ENCODE results near the gene KCNK17.

The KCNK17 gene

DNA sequence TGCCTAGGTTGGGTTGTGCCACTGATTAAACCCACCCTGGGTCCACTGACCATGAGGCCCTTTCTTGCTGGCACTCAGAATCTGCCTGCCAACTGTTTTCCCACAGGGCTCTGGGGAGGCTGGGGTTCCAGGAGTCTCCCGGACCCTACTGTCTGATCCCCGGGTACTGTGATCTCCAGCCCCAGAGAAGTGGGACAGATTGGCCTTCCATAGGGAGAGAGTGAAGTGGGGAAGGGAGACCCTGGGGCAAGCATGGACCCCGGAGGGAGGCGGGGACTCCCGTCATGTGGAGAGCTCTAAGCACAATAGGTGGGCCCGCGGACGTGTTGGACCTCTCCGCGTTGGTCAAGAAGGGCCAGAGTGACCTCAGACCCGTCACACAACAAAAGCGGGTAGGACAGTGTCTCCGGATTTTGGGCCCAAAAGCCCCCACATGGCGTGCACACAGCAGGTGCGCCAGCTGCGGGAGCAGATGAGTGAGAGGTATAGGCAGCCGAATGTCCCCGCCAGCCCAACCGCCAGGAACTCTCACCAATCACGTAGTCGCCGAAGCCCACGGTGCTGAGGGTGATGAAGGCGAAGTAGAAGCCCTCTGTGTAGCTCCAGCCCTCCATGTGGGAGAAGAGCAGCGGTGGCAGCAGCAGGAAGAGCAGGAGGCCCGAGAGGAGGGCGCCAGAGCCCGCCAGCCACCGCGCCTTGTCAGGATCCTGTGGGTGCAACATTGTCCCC lies 10.6 kb downstream of the KCNK17 start:
- H3K4me3 ChIP-seq (ENCODE audit: low read length, poor library complexity, severe bottlenecking) = no peak overlapping the region
- no peaks in the 10 kb centered on the region for H3F3A ChIP-seq (ENCODE audit: low read depth)
- H3K79me2 ChIP-seq (ENCODE audit: insufficient read depth, low read length) = no peaks in the 10 kb centered on the region
- TF ChIP-seq, protein P1, sequence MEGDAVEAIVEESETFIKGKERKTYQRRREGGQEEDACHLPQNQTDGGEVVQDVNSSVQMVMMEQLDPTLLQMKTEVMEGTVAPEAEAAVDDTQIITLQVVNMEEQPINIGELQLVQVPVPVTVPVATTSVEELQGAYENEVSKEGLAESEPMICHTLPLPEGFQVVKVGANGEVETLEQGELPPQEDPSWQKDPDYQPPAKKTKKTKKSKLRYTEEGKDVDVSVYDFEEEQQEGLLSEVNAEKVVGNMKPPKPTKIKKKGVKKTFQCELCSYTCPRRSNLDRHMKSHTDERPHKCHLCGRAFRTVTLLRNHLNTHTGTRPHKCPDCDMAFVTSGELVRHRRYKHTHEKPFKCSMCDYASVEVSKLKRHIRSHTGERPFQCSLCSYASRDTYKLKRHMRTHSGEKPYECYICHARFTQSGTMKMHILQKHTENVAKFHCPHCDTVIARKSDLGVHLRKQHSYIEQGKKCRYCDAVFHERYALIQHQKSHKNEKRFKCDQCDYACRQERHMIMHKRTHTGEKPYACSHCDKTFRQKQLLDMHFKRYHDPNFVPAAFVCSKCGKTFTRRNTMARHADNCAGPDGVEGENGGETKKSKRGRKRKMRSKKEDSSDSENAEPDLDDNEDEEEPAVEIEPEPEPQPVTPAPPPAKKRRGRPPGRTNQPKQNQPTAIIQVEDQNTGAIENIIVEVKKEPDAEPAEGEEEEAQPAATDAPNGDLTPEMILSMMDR (conservative IDR thresholded peaks at IDR 0.05; ENCODE audit: low read length) = 0 out of 2 replicates have a peak, but pooled peaks have one; percentile 7
- no peak for TF ChIP-seq EZH2phosphoT487 (IDR thresholded peaks at IDR 0.05; ENCODE audit: borderline replicate concordance)
- H3K36me3 ChIP-seq (ENCODE audit: insufficient read depth, low read length) = no peaks in the 10 kb centered on the region
- H3K27me3 ChIP-seq (ENCODE audit: insufficient read depth, low read length, poor library complexity, severe bottlenecking) = no peaks in the 10 kb centered on the region
- no peaks in the 10 kb centered on the region for H4K20me1 ChIP-seq (ENCODE audit: insufficient read depth, low read length, poor library complexity, severe bottlenecking)
- H3K9me3 ChIP-seq (ENCODE audit: insufficient read depth, low read depth, low read length) = no peaks in the 10 kb centered on the region
- H3K9ac ChIP-seq (ENCODE audit: low read depth, low read length, poor library complexity, severe bottlenecking) = no peak overlapping the region
- H3K4me1 ChIP-seq (ENCODE audit: insufficient read depth, low read length, poor library complexity, severe bottlenecking) = no peaks in the 10 kb centered on the region
- H3K4me2 ChIP-seq (ENCODE audit: low read depth, low read length, poor library complexity, severe bottlenecking) = no peak overlapping the region
- H2AFZ ChIP-seq (ENCODE audit: low read length) = no peak overlapping the region
- H3K9me2 ChIP-seq (replicated peaks; ENCODE audit: low read depth, low read length) = no peaks in the 10 kb centered on the region

DNA sequence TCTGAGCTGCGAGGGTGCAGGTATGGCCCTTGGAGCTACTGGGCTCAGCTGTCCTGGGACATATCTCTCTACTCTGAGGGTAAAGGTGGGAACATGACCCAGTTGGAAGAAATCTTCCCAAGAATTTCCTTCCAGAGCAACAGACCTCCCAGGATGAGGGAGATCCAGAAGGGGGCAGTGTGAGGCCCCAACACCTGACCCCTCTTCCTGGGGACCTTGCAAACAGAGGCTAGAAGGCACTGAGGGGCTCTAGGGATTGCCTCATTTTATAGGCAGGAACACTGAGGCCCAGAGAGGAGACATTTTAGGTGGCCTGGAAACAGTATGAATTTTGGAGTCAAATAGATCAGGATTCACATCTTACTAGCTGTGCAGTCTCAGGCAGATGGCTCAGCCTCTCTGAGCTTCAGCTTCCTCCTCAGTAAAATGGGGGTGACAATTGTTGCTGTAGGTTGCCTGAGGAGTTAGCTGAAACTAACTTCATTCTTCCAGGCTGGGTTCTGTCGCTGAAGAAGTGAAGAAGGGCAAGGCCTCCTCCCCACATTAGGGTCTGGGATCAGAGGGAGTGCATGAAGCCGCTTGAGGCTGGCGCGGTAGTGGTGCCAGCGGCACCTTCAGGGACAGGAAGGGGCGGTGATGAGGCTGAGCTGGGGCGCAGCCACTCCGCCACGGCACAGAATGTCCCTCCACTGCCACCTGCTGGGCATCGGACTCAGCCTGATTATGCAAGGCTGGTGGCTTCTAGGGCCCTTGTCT lies 11.4 kb downstream of the KCNK17 start:
- peak overlapping the region; percentile 83 for H2AFZ ChIP-seq (ENCODE audit: low read length)
- peak overlapping the region; percentile 65 for H3K4me2 ChIP-seq (ENCODE audit: low read depth, low read length, poor library complexity, severe bottlenecking)

DNA sequence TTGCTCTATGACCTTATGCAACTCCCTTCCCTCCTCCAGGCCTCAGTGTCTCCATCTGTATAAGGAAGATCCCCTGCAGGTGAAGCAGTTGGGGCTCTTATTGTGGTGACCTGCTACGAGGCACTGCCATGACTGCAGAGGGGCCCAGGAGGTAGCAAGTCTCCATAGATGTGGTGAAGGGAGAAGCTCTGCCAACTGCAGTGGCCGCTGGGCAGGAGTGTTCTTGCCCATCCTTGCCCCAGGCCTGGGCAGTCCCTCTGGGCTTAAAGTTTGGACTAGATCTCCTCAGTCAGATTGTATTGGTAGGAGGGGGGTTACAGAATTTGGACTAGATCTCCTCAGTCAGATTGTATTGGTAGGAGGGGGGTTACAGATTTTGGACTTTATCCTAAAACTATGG lies 12.2 kb downstream of the KCNK17 start:
- no peak overlapping the region for H3K4me3 ChIP-seq (ENCODE audit: low read length, poor library complexity, severe bottlenecking)
- no peaks in the 10 kb centered on the region for H3K36me3 ChIP-seq (ENCODE audit: insufficient read depth, low read length)
- no peaks in the 10 kb centered on the region for H3K4me1 ChIP-seq (ENCODE audit: insufficient read depth, low read length, poor library complexity, severe bottlenecking)
- H3F3A ChIP-seq (ENCODE audit: low read depth) = no peaks in the 10 kb centered on the region
- no peak overlapping the region for H3K4me2 ChIP-seq (ENCODE audit: low read depth, low read length, poor library complexity, severe bottlenecking)
- H3K9ac ChIP-seq (ENCODE audit: low read depth, low read length, poor library complexity, severe bottlenecking) = no peak overlapping the region
- H3K9me2 ChIP-seq (replicated peaks; ENCODE audit: low read depth, low read length) = no peaks in the 10 kb centered on the region
- no peak overlapping the region for H2AFZ ChIP-seq (ENCODE audit: low read length)
- no peaks in the 10 kb centered on the region for H3K9me3 ChIP-seq (ENCODE audit: insufficient read depth, low read depth, low read length)
- H3K79me2 ChIP-seq (ENCODE audit: insufficient read depth, low read length) = no peaks in the 10 kb centered on the region
- no peaks in the 10 kb centered on the region for H3K27me3 ChIP-seq (ENCODE audit: insufficient read depth, low read length, poor library complexity, severe bottlenecking)
- no peak for TF ChIP-seq EZH2phosphoT487 (IDR thresholded peaks at IDR 0.05; ENCODE audit: borderline replicate concordance)
- TF ChIP-seq, protein P1 (conservative IDR thresholded peaks at IDR 0.05; ENCODE audit: low read length) = no peak
- H4K20me1 ChIP-seq (ENCODE audit: insufficient read depth, low read length, poor library complexity, severe bottlenecking) = no peaks in the 10 kb centered on the region

More for the DNA sequence above, 11.4 kb downstream of the KCNK17 start:
- Histone ChIP-seq H3K9me2 (replicated peaks; ENCODE audit: low read depth, low read length) (no peaks in the 10 kb centered on the region), H3K9me3 (ENCODE audit: insufficient read depth, low read depth, low read length) (no peaks in the 10 kb centered on the region), H3K79me2 (ENCODE audit: insufficient read depth, low read length) (no peaks in the 10 kb centered on the region), H3K4me1 (ENCODE audit: insufficient read depth, low read length, poor library complexity, severe bottlenecking) (no peaks in the 10 kb centered on the region), H3K36me3 (ENCODE audit: insufficient read depth, low read length) (no peaks in the 10 kb centered on the region), H3K4me3 (ENCODE audit: low read length, poor library complexity, severe bottlenecking) (peak overlapping the region; percentile 46), H3K27me3 (ENCODE audit: insufficient read depth, low read length, poor library complexity, severe bottlenecking) (no peaks in the 10 kb centered on the region), H3F3A (ENCODE audit: low read depth) (no peaks in the 10 kb centered on the region), H4K20me1 (ENCODE audit: insufficient read depth, low read length, poor library complexity, severe bottlenecking) (no peaks in the 10 kb centered on the region), H3K9ac (ENCODE audit: low read depth, low read length, poor library complexity, severe bottlenecking) (no peak overlapping the region)
- TF ChIP-seq, protein P1 (conservative IDR thresholded peaks at IDR 0.05; ENCODE audit: low read length) = peak; percentile 85
- no peak for TF ChIP-seq EZH2phosphoT487 (IDR thresholded peaks at IDR 0.05; ENCODE audit: borderline replicate concordance)
